ENCODE results near the gene COL4A2. TPM values are rescaled to one million over a fixed set of nuclear protein-coding genes. Genes with fewer than 3 reads are reported as not detected.
A peak's percentile ranks its signal among the peaks of the same experiment; 100 is the strongest.

The COL4A2 gene
- total and polyA plus RNA-seq, 8 donors: 18.4 to 130 (median 43.8) TPM

- no peak for DNase-seq
- no peak for TF ChIP-seq CTCF (IDR thresholded peaks at IDR 0.05)
- Histone ChIP-seq H3K27ac (peak overlapping the region in 1 of 4 donors; percentile 73), H3K27me3 (no peaks in the 10 kb centered on the region), H3K9me3 (no peaks in the 10 kb centered on the region), H3K4me1 (peaks cover 0 to 10% (median 0%) of the 10 kb centered on the region in 3 donors), H3K4me3 (no peak overlapping the region), H3K36me3 (no peaks in the 10 kb centered on the region)
- intact Hi-C loops (cut with DNase I): no loop called here
- no peak for FAIRE-seq
- 71 to 80% methylated on average over 9 of the region's 9 CpGs for WGBS, 2 donors
- ATAC-seq: no peak
Measured at GRCh38 chr13:110339975-110340550, 33.0 kb downstream of the COL4A2 start.

GRCh38 chr13:110340812-110341444 lies 33.8 kb downstream of the COL4A2 start:
- H3K36me3 ChIP-seq: no peaks in the 10 kb centered on the region
- no peak for TF ChIP-seq CTCF (IDR thresholded peaks at IDR 0.05)
- H3K27ac ChIP-seq: peak overlapping the region in 2 of 4 donors; percentile 29 to 73
- no peak overlapping the region for H3K4me3 ChIP-seq
- DNase-seq: peak in 1 of 6 donors; percentile 30
- H3K9me3 ChIP-seq: no peaks in the 10 kb centered on the region
- H3K27me3 ChIP-seq: no peaks in the 10 kb centered on the region
- H3K4me1 ChIP-seq: peaks cover 0 to 10% (median 0%) of the 10 kb centered on the region in 3 donors
- intact Hi-C loops (cut with DNase I): no loop called here
- no peak for FAIRE-seq
- ATAC-seq: peak; percentile 28 to 56 (median 40)
- 65 to 67% methylated on average over 24 of the region's 24 CpGs for WGBS, 2 donors

- FAIRE-seq (no peak), DNase-seq (no peak), ATAC-seq (peak in 3 of 4 donors; percentile 33 to 63 (median 62))
- Histone ChIP-seq H3K9me3 (no peaks in the 10 kb centered on the region), H3K27ac (peak overlapping the region in 2 of 4 donors; percentile 29 to 73), H3K4me1 (peaks cover 0 to 10% (median 0%) of the 10 kb centered on the region in 3 donors), H3K4me3 (no peak overlapping the region), H3K27me3 (no peaks in the 10 kb centered on the region), H3K36me3 (no peaks in the 10 kb centered on the region)
- intact Hi-C loops (cut with DNase I): no loop called here
- TF ChIP-seq CTCF (IDR thresholded peaks at IDR 0.05): no peak
- WGBS, 2 donors: 15 to 24% methylated on average over 14 of the region's 14 CpGs
Measured at GRCh38 chr13:110341445-110342244, 34.6 kb downstream of the COL4A2 start.

GRCh38 chr13:110342474-110342873 lies 35.4 kb downstream of the COL4A2 start:
- H3K4me1 ChIP-seq: peaks cover 0 to 10% (median 0%) of the 10 kb centered on the region in 3 donors
- WGBS, 2 donors: 75 to 86% methylated on average over 9 of the region's 9 CpGs
- TF ChIP-seq CTCF (IDR thresholded peaks at IDR 0.05): no peak
- H3K36me3 ChIP-seq: no peaks in the 10 kb centered on the region
- no peaks in the 10 kb centered on the region for H3K27me3 ChIP-seq
- peak overlapping the region in 1 of 4 donors; percentile 73 for H3K27ac ChIP-seq
- no peak for FAIRE-seq
- no peak overlapping the region for H3K4me3 ChIP-seq
- intact Hi-C loops (cut with DNase I): no loop called here
- H3K9me3 ChIP-seq: no peaks in the 10 kb centered on the region
- ATAC-seq: no peak
- DNase-seq: no peak

Data from pancreas (tissue), 10 donors.